ENCODE measurements around the gene CORO7.

Gene CORO7

DNA sequence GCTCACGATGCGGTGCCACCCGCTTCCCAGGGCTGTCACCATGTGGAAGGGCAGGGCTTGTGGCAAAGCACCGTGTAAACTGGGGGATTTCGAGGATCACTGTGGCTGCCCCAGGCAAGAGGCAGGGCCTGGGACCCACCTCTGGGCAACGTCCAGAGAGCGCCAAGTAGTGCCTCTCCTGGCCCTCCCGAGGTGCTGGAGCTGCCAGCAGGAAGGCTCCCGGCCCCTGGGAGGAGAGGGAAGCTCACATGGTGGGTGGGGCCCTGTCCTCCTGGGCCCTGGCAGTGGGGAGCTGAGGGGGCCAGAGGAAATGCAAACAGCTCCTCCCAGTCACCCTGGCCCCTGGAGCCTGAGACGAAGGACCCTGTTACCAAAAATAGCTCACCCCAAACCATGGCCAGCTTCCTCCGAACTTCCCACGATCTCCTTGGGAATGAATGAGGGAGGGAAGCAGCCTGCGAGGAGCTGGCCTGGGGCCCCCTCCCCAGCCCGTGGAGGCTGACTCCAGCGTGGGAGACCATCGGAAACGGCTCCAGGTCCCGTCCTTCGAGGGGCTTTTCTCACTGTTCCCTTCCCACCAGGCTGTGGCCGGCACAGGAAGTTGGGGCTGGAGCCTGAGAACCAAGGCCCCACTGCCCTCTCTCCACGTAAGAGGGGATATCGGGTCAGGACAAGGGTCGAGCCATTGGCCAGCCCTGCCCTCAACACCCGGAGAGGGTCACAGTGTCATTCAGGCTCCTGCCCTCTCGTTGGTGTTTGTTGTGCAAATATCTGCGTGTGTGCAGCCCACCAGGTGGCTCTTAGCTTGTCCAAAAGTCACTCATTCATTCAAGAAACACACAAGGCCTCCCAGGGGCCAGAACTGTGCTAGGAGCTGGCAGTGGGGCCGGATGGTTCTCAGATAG, 27.1 kb downstream of the CORO7 start:
- H2AFZ ChIP-seq (ENCODE audit: low read depth, low read length) = no peak overlapping the region
- H3K27me3 ChIP-seq (ENCODE audit: insufficient read depth, low read length) = no peaks in the 10 kb centered on the region
- no peaks in the 10 kb centered on the region for H3K9me3 ChIP-seq (ENCODE audit: low read length)
- no peak overlapping the region for H3K4me3 ChIP-seq (ENCODE audit: low read length)
- peaks cover 37% of the 10 kb centered on the region for H3K4me1 ChIP-seq (ENCODE audit: insufficient read depth, low read length)
- H3K36me3 ChIP-seq (ENCODE audit: insufficient read depth, low read length) = no peaks in the 10 kb centered on the region

DNA sequence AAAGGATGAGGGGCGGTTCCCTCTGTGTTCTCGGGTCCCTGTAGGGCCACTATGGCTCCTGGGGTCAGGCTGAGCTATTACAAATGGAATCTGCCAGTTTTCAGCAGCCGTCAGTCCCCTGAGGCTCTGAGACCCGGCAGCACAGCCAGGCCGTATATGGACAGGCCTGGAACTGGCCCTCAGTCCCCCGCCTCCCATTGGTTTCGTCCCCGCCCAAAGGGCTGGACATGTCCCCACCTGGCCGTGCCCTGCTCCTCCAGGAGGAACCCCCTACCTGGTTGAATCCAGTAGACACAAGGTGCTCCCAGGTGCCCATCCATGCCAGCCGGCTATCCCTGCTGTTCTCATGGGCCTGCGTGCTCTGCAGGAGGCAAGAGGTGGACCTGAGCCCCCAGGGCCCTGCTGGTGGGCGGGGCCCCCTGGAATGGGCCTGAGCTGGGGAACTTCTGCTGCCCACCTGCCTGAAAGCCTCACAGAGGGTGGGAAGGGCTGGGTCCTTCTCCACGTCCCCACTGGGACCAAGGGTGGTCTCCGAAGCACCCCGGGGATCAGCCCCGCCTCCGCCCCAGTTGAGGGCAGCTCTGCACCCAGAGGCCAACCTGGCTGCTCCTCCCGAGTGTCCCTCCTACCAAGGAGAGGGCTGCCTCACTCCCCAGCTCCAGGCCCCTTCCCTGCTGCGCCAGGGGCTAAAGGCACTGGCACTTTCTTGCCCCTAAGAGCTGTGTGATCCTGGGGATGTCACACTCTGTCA, 27.9 kb downstream of the CORO7 start:
- Histone ChIP-seq H3K4me3 (ENCODE audit: low read length) (no peak overlapping the region), H3K9me3 (ENCODE audit: low read length) (no peaks in the 10 kb centered on the region), H3K27me3 (ENCODE audit: insufficient read depth, low read length) (no peaks in the 10 kb centered on the region), H3K4me1 (ENCODE audit: insufficient read depth, low read length) (peaks cover 37% of the 10 kb centered on the region), H2AFZ (ENCODE audit: low read depth, low read length) (no peak overlapping the region), H3K36me3 (ENCODE audit: insufficient read depth, low read length) (no peaks in the 10 kb centered on the region)

DNA sequence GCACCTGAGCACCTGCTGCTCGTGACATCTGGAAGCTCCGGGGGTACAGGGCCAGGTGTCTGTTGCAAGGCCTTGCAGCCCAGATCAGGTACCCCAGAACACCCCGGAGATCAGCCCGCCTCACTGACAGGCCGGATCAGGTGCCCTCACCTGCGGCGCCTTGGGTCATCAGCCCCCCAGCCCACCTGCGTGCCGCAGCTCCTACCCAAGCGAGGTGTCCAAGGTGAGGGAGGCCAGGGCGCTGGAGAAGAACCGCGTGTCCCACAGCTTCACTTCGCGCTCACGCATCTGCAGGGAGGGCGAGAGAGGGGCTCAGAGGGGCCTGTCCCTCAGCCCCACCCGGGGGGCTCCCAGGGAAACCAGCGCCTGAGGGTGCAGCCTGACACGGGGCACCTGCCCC, 28.6 kb downstream of the CORO7 start:
- H2AFZ ChIP-seq (ENCODE audit: low read depth, low read length) = no peak overlapping the region

DNA sequence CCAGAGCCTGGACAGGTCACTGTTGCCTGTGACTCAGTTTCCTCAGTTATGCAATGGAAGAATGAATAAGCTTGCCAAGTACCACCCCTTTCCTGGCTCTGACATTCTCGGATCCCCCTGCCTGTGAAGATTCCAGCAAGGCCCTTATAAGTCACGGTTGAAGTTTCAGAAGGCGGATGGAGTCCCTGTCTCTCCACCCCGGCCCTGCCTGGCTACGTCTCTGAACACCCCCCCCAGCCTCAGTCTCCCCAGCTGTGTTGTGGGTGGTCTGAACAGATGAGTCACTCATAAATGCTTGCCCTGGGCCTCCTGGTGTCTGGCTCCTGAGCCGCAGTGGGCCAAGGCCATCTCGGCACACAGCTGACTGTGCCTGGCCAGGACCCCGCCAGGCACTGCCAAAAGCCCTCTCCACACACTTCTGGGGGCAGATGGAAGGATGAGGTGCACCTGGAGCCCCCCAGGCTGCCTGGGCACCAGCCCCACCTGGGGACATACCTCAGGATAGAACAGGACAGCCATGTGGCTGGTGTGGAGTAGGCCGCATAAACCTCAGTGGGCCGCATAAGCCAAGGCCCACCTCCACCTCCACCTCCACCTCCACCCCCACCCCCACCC, 29.3 kb downstream of the CORO7 start:
- peaks cover 34% of the 10 kb centered on the region for H3K4me1 ChIP-seq (ENCODE audit: insufficient read depth, low read length)
- H2AFZ ChIP-seq (ENCODE audit: low read depth, low read length) = no peak overlapping the region

More for the DNA sequence above, 28.6 kb downstream of the CORO7 start:
- no peaks in the 10 kb centered on the region for H3K36me3 ChIP-seq (ENCODE audit: insufficient read depth, low read length)
- H3K4me1 ChIP-seq (ENCODE audit: insufficient read depth, low read length) = peaks cover 37% of the 10 kb centered on the region
- H3K4me3 ChIP-seq (ENCODE audit: low read length) = no peak overlapping the region
- no peaks in the 10 kb centered on the region for H3K27me3 ChIP-seq (ENCODE audit: insufficient read depth, low read length)
- H3K9me3 ChIP-seq (ENCODE audit: low read length) = no peaks in the 10 kb centered on the region

DNA sequence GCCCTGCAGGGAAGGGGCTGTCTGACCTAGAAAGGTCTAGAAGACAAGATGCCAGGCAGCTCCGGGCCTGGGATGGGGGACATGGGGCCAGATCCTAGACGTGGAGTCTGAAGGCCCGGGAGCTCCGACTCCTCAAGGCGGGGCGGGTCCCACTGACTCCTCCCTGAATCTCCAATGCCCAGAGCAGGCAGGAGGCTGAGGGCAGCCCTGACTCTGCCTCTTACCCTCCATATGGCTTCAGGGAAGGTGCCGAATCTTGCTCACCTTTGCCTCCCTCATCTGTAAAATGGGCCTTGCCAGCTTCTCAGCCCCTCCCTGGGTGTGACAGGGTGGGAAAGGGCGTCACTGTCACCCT, 30.0 kb downstream of the CORO7 start:
- peaks cover 28% of the 10 kb centered on the region for H3K4me1 ChIP-seq (ENCODE audit: insufficient read depth, low read length)
- H3K27me3 ChIP-seq (ENCODE audit: insufficient read depth, low read length) = no peaks in the 10 kb centered on the region
- H2AFZ ChIP-seq (ENCODE audit: low read depth, low read length) = no peak overlapping the region
- no peak overlapping the region for H3K4me3 ChIP-seq (ENCODE audit: low read length)
- H3K9me3 ChIP-seq (ENCODE audit: low read length) = no peaks in the 10 kb centered on the region
- no peaks in the 10 kb centered on the region for H3K36me3 ChIP-seq (ENCODE audit: insufficient read depth, low read length)

More for the DNA sequence above, 29.3 kb downstream of the CORO7 start:
- Histone ChIP-seq H3K9me3 (ENCODE audit: low read length) (no peaks in the 10 kb centered on the region), H3K36me3 (ENCODE audit: insufficient read depth, low read length) (no peaks in the 10 kb centered on the region), H3K27me3 (ENCODE audit: insufficient read depth, low read length) (no peaks in the 10 kb centered on the region), H3K4me3 (ENCODE audit: low read length) (no peak overlapping the region)

DNA sequence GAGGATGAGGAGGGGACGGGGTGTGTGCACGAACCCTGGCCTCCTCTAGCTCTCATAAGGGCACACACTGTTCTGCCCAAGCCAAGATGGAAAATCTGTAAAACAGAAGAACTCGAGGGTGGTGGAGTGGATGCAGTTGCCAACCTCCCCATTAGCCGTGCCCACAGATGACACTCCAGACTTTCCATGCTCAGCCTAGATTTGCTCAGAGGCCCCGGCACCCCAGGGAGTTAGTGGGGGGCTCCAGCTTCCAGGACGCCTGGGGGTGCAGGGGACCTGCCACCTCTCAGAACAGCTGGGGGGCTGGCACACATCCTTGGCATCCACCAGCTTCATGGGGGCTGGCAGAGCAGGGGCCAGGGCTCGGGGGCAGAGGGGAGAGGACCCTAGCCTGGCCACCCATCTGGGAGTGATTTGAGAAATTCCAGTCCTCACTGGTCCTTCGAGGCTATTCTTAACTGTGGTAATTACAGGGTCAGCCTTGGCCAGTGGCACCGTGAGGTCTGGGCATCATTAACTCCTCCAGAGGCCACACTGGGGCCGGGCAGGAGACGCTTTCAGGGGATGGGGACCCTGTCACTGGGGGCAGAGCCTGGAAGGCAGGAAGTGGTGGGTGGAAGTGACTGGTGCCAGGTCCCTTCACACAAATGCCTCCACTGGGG, 30.5 kb downstream of the CORO7 start:
- Histone ChIP-seq H3K36me3 (ENCODE audit: insufficient read depth, low read length) (no peaks in the 10 kb centered on the region), H2AFZ (ENCODE audit: low read depth, low read length) (no peak overlapping the region), H3K9me3 (ENCODE audit: low read length) (no peaks in the 10 kb centered on the region), H3K4me3 (ENCODE audit: low read length) (no peak overlapping the region), H3K27me3 (ENCODE audit: insufficient read depth, low read length) (no peaks in the 10 kb centered on the region), H3K4me1 (ENCODE audit: insufficient read depth, low read length) (peaks cover 28% of the 10 kb centered on the region)

DNA sequence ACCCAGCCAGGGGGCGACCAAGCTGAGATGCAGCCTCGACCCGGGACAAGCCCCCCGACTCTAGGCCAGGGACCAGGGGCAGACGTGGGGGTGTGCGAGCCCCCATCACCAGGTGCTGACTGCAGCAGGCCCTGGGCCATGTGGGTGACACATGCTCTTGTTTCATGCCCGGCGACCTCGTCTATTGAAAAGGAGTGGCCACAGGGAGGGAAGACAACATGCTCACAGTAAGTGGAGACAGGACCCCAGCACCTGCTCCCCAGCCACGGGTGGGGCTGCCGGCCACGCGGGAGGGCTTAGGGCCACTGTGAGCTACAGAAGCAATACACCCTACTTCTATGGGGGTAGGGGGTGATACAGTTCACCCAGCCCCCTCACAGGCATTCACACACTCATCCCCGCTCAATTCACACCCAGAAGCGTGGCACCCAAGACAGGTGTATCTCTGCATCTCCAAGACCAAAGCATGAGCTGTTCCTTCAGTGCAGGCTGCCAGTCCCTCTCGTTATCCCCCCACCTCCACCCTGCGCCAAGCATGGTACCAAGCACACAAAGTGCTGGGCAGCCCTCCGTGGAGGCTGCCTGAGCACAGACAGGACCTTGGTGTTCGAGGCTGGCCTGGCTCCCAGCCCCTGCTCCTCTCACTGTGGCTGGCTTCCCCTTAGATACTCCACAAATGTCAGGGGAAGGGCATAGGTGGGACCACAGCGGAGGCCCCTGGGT, 31.2 kb downstream of the CORO7 start:
- H2AFZ ChIP-seq (ENCODE audit: low read depth, low read length) = no peak overlapping the region
- H3K4me3 ChIP-seq (ENCODE audit: low read length) = no peak overlapping the region
- H3K36me3 ChIP-seq (ENCODE audit: insufficient read depth, low read length) = no peaks in the 10 kb centered on the region
- H3K9me3 ChIP-seq (ENCODE audit: low read length) = no peaks in the 10 kb centered on the region
- peaks cover 25% of the 10 kb centered on the region for H3K4me1 ChIP-seq (ENCODE audit: insufficient read depth, low read length)
- H3K27me3 ChIP-seq (ENCODE audit: insufficient read depth, low read length) = no peaks in the 10 kb centered on the region

DNA sequence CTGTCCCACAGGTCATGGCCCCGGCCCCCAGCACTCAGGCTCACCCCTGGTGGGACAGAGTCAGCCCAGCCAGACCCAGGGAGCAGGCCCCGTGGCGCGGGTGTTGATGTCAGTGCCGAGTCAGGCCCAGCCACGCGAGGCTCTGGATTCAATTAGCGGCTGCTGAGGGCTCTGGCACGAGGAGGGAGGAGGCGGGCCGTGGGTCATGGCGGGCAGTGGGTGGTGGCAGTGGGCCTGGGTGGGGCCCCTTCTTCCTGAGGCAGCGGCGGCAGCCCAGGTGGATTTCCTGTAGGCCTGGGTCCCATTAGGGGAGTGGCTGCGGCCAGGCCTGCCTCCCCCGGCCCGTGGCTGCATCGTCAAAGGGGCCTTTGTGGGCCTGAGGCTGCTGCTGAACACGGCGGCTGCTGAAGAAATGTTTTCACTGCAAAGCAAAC, 31.9 kb downstream of the CORO7 start:
- peaks cover 18% of the 10 kb centered on the region for H3K4me1 ChIP-seq (ENCODE audit: insufficient read depth, low read length)
- no peaks in the 10 kb centered on the region for H3K9me3 ChIP-seq (ENCODE audit: low read length)
- no peak overlapping the region for H3K4me3 ChIP-seq (ENCODE audit: low read length)

DNA sequence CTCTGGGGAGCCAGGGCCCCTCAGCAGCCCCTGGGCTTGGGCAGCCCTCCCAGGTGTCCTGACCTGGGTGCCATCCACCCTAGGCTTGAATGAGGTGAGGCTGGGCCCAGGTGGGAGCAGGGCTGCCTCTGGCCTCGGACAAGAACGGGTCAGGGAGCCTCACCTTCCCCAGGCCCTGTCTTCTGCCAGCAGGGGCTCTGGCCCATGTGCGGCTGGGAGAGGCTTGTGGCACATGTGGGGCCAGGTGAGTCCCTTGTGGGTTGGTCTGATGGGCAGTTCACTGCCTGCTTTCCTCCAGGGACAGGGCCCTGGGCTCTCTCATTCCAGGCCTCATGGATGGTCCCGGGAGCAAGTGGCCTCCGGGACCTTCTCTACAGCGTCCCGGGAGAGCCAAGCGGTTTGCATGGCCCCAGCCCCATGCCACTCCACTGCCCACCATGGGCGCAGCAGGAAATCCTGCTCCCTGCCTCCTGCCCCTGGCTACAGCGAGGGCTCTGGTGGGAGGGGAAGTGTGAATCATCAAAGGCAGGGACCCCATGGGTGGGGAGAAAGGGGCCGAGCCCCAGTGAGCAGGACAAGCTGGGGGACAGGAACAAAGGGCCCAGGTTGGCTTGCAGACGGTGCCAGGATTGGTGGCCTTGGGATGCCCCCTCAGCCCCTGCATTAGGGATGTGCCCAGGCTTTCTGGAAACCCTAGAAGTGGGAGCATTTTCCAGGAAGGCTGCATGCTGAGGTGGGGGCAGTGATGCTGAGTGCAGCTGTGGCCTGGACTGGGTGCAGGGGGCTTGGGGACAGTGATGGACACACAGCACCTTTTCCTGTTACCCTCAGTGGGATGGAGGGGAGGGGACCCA, 32.6 kb downstream of the CORO7 start:
- Histone ChIP-seq H3K27me3 (ENCODE audit: insufficient read depth, low read length) (no peaks in the 10 kb centered on the region), H3K4me3 (ENCODE audit: low read length) (no peak overlapping the region), H3K36me3 (ENCODE audit: insufficient read depth, low read length) (no peaks in the 10 kb centered on the region), H3K9me3 (ENCODE audit: low read length) (no peaks in the 10 kb centered on the region), H3K4me1 (ENCODE audit: insufficient read depth, low read length) (peaks cover 11% of the 10 kb centered on the region), H2AFZ (ENCODE audit: low read depth, low read length) (no peak overlapping the region)

More for the DNA sequence above, 31.9 kb downstream of the CORO7 start:
- H3K27me3 ChIP-seq (ENCODE audit: insufficient read depth, low read length) = no peaks in the 10 kb centered on the region
- no peak overlapping the region for H2AFZ ChIP-seq (ENCODE audit: low read depth, low read length)
- H3K36me3 ChIP-seq (ENCODE audit: insufficient read depth, low read length) = no peaks in the 10 kb centered on the region

DNA sequence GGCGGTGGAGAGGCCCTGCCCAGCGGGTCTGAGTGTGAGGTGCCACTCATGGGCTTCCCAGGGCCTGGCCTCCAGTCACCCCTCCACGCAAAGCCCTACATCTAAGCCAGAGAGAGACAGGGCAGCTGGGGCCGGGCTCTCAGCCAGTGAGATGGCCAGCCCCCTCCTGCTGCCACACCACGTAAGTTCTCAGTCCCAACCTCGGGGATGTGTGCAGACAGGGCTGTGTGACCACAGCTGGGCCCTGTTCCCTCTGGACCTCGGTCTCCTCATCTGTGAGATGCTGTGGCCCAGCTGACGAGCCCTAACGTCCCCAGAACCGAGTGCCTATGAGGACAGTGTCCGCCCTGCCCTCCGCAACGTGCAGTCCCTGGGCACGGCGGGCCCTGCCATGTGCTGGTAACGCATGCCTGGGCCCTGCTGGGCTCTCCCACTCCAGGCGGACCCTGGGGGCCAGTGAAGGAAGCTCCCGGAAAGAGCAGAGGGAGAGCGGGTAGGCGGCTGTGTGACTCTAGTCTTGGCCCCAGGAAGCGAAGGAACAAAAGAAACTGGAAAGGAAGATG, 33.5 kb downstream of the CORO7 start:
- peaks cover 1% of the 10 kb centered on the region for H3K4me1 ChIP-seq (ENCODE audit: insufficient read depth, low read length)
- no peak overlapping the region for H3K4me3 ChIP-seq (ENCODE audit: low read length)
- H3K9me3 ChIP-seq (ENCODE audit: low read length) = no peaks in the 10 kb centered on the region
- H3K27me3 ChIP-seq (ENCODE audit: insufficient read depth, low read length) = no peaks in the 10 kb centered on the region
- no peak overlapping the region for H2AFZ ChIP-seq (ENCODE audit: low read depth, low read length)
- H3K36me3 ChIP-seq (ENCODE audit: insufficient read depth, low read length) = no peaks in the 10 kb centered on the region

DNA sequence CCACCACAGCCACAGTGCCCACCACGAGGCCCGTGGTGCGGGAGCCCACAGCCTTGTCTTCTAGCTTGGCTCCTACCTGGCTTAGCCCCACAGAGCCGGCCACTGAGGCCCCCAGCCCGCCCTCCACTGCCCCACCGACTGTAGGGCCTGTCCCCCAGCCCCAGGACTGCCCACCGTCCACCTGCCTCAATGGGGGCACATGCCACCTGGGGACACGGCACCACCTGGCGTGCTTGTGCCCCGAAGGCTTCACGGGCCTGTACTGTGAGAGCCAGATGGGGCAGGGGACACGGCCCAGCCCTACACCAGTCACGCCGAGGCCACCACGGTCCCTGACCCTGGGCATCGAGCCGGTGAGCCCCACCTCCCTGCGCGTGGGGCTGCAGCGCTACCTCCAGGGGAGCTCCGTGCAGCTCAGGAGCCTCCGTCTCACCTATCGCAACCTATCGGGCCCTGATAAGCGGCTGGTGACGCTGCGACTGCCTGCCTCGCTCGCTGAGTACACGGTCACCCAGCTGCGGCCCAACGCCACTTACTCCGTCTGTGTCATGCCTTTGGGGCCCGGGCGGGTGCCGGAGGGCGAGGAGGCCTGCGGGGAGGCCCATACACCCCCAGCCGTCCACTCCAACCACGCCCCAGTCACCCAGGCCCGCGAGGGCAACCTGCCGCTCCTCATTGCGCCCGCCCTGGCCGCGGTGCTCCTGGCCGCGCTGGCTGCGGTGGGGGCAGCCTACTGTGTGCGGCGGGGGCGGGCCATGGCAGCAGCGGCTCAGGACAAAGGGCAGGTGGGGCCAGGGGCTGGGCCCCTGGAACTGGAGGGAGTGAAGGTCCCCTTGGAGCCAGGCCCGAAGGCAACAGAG, 34.2 kb downstream of the CORO7 start:
- no peaks in the 10 kb centered on the region for H3K4me1 ChIP-seq (ENCODE audit: insufficient read depth, low read length)
- no peak overlapping the region for H3K4me3 ChIP-seq (ENCODE audit: low read length)
- no peaks in the 10 kb centered on the region for H3K36me3 ChIP-seq (ENCODE audit: insufficient read depth, low read length)
- no peaks in the 10 kb centered on the region for H3K9me3 ChIP-seq (ENCODE audit: low read length)
- no peaks in the 10 kb centered on the region for H3K27me3 ChIP-seq (ENCODE audit: insufficient read depth, low read length)
- H2AFZ ChIP-seq (ENCODE audit: low read depth, low read length) = no peak overlapping the region

Data from neuron (in vitro differentiated cells).